CD4-positive, alpha-beta T cell (primary cell): ENCODE data around the gene DCLK1. TPM values are rescaled to one million over a fixed set of nuclear protein-coding genes. Genes with fewer than 3 reads are reported as not detected.

Experiments
- ATAC-seq: fragments of 200-7000 bp; cut with Tn5 transposase; one replicate; pipeline ENCODE4 v1.10.0; 2022; ENCODE audit warnings: mild to moderate bottlenecking; ENCODE audit not compliant: poor library complexity
- CTCF ChIA-PET: fragments of 350-600 bp; sonication (Branson Sonifier 250); formaldehyde crosslinking; loops from one replicate; lab custom pipeline; 2021; ENCODE audit warnings: antibody characterized with exemption, inconsistent platforms; lab: Charles Lee
- POLR2A ChIA-PET: fragments of 350-600 bp; sonication (Branson Sonifier 250); formaldehyde crosslinking; loops from one replicate; lab custom pipeline; 2021; ENCODE audit warnings: antibody characterized with exemption, inconsistent platforms; lab: Charles Lee
- DNase-seq, 14 experiments: peaks; one replicate each; pipeline ENCODE4 v3.0.0-alpha.2; 2013 to 2020; ENCODE audit warnings: mixed read lengths in 2 of 14
- H3K27ac ChIP-seq, 2 donors: one replicate each; pipeline versions ENCODE4 v1.5.1 to v1.7.0; 2013; ENCODE audit warnings: low read length in 2 of 2, low read depth in 1 of 2, mild to moderate bottlenecking in 1 of 2
- H3K27me3 ChIP-seq, 2 experiments: 1 replicate in 1 of 2; 2 replicates in 1 of 2; pipeline versions ENCODE4 v1.6.1 to v1.7.0; 2013; ENCODE audit warnings: low read length in 2 of 2, control low read depth in 1 of 2, mild to moderate bottlenecking in 1 of 2, moderate library complexity in 1 of 2; ENCODE audit not compliant: insufficient read depth in 2 of 2, control insufficient read depth in 1 of 2
- H3K36me3 ChIP-seq: one replicate; pipeline ENCODE4 v1.6.1; 2013; ENCODE audit warnings: low read length, control low read depth; ENCODE audit not compliant: insufficient read depth
- H3K4me1 ChIP-seq: one replicate; pipeline ENCODE4 v1.6.1; 2013; ENCODE audit warnings: low read length, control low read depth; ENCODE audit not compliant: insufficient read depth
- H3K4me3 ChIP-seq: one replicate; pipeline ENCODE4 v1.5.1; 2013; ENCODE audit warnings: mild to moderate bottlenecking, low read length, moderate library complexity
- H3K9me3 ChIP-seq, 2 experiments: 1 replicate in 1 of 2; 2 replicates in 1 of 2; pipeline versions ENCODE4 v1.6.1 to v1.7.0; 2013; ENCODE audit warnings: low read length in 2 of 2, mild to moderate bottlenecking in 2 of 2, control low read depth in 1 of 2, moderate library complexity in 1 of 2; ENCODE audit not compliant: control insufficient read depth in 1 of 2, insufficient read depth in 1 of 2
- H3K27ac Mint-ChIP-seq: one replicate; pipeline ENCODE4 v1.8.0; 2020; ENCODE audit warnings: mixed read lengths
- H3K27me3 Mint-ChIP-seq: one replicate; pipeline ENCODE4 v1.8.0; 2021; ENCODE audit warnings: mixed read lengths
- H3K36me3 Mint-ChIP-seq: one replicate; pipeline ENCODE4 v1.8.0; 2021; ENCODE audit warnings: low read depth, mixed read lengths
- H3K4me1 Mint-ChIP-seq: one replicate; pipeline ENCODE4 v1.8.0; 2021; ENCODE audit warnings: low read depth, mixed read lengths
- H3K4me3 Mint-ChIP-seq: one replicate; pipeline ENCODE4 v1.8.0; 2020; ENCODE audit warnings: mild to moderate bottlenecking, mixed read lengths
- H3K9me3 Mint-ChIP-seq: one replicate; pipeline ENCODE4 v1.8.0; 2020; ENCODE audit warnings: mixed read lengths
- CTCF ChIP-seq: fragments of 200-600 bp; IDR thresholded peaks from one replicate; pipeline ENCODE4 v1.8.0; 2022; ENCODE audit warnings: antibody characterized with exemption, mild to moderate bottlenecking
- intact Hi-C, 2 experiments: fragments of 100-400 bp; cut with DNase I in 1 of 2; cut with micrococcal nuclease in 1 of 2; formaldehyde crosslinking; loops; one replicate each; pipeline versions ENCODE4 v1.15.1 to v1.9.0; 2023 to 2025; cut with DNase I, micrococcal nuclease
- total RNA-seq, 174 experiments: library from RNA in 2 of 174; stranded (reverse) in 2 of 174; gene quantifications; one replicate each; pipeline ENCODE4 v1.2.3 and lab custom pipeline; 2021 to 2026

DCLK1 gene
- total RNA-seq, 2 experiments from 2014 or later: not detected

DNA sequence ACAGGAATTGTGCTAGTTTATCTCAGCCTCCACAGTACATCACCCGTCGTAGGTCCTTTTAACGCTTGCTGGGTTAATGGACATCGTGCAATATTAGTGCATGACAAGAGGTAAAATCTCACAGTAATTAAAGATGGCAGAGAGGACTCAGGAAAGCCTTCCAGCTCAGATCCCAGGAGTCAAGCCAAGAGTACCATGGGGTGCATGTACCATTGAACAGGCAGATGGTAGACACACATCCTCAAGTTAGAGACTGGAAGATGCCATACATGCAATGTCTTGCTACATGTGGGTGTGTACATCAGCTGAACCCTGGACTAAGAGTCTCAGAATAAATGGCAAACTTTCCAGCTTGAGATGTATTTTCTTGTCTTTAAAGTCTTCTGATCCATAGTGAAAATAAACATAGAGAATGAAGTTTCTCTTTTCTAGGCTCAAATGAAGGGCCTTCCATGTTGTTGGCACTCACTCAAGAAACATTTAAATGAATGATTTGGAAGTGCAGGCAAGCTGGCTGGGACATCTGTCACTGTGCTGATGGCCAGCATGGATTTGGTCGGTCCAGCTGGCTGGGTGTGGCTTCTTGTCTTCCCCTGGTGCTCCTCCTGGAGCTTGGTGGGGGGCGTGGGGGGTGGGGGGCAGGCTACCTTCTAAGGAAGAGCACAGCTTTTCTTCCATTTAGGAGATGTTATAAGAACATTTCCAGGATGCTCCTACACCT is 363.8 kb downstream of the DCLK1 start:
- H3K36me3 ChIP-seq: no peaks in the 10 kb centered on the region
- intact Hi-C loops: no loop called here
- H3K9me3 ChIP-seq: peaks cover 0 to 11% of the 10 kb centered on the region in 2 experiments
- Mint-ChIP-seq H3K36me3 (no peaks in the 10 kb centered on the region), H3K27me3 (no peaks in the 10 kb centered on the region), H3K4me3 (no peak overlapping the region), H3K27ac (no peak overlapping the region), H3K9me3 (no peaks in the 10 kb centered on the region), H3K4me1 (no peaks in the 10 kb centered on the region)
- TF ChIP-seq CTCF: no peak
- CTCF ChIA-PET: no interaction called here
- DNase-seq: no peak
- no peaks in the 10 kb centered on the region for H3K27me3 ChIP-seq
- H3K4me3 ChIP-seq: no peak overlapping the region
- no peaks in the 10 kb centered on the region for H3K4me1 ChIP-seq
- POLR2A ChIA-PET: no interaction called here
- no peak overlapping the region for H3K27ac ChIP-seq
- ATAC-seq: no peak

GRCh38 chr13:35766663-35767062 is 364.5 kb downstream of the DCLK1 start:
- no peak for TF ChIP-seq CTCF
- H3K4me3 Mint-ChIP-seq: no peak overlapping the region
- no peaks in the 10 kb centered on the region for H3K36me3 ChIP-seq
- H3K27me3 Mint-ChIP-seq: no peaks in the 10 kb centered on the region
- H3K27ac ChIP-seq: no peak overlapping the region
- DNase-seq: no peak
- no peaks in the 10 kb centered on the region for H3K27me3 ChIP-seq
- H3K36me3 Mint-ChIP-seq: no peaks in the 10 kb centered on the region
- H3K4me1 ChIP-seq: no peaks in the 10 kb centered on the region
- H3K9me3 ChIP-seq: peaks cover 0 to 19% of the 10 kb centered on the region in 2 experiments
- H3K9me3 Mint-ChIP-seq: no peaks in the 10 kb centered on the region
- H3K27ac Mint-ChIP-seq: no peak overlapping the region
- H3K4me1 Mint-ChIP-seq: no peaks in the 10 kb centered on the region
- ATAC-seq: no peak
- ChIA-PET POLR2A (no interaction called here), CTCF (no interaction called here)
- H3K4me3 ChIP-seq: no peak overlapping the region
- intact Hi-C loops: no loop called here

- ATAC-seq: no peak
- TF ChIP-seq CTCF: no peak
- no peaks in the 10 kb centered on the region for H3K27me3 Mint-ChIP-seq
- no peak for DNase-seq
- no peaks in the 10 kb centered on the region for H3K9me3 Mint-ChIP-seq
- H3K4me3 ChIP-seq: no peak overlapping the region
- no peaks in the 10 kb centered on the region for H3K4me1 ChIP-seq
- no peaks in the 10 kb centered on the region for H3K36me3 ChIP-seq
- H3K27me3 ChIP-seq: no peaks in the 10 kb centered on the region
- no peaks in the 10 kb centered on the region for H3K4me1 Mint-ChIP-seq
- peaks cover 0 to 26% of the 10 kb centered on the region in 2 experiments for H3K9me3 ChIP-seq
- H3K27ac ChIP-seq: no peak overlapping the region
- ChIA-PET CTCF (no interaction called here), POLR2A (no interaction called here)
- no peak overlapping the region for H3K27ac Mint-ChIP-seq
- H3K36me3 Mint-ChIP-seq: no peaks in the 10 kb centered on the region
- intact Hi-C loops: no loop called here
- H3K4me3 Mint-ChIP-seq: no peak overlapping the region
Measured at GRCh38 chr13:35765941-35766340, 365.2 kb downstream of the DCLK1 start.
